DMS 273 (cell line): Measurements from ENCODE around the gene CNPY4.
"Not testable (repeated sequence)": the region's sequence is repeated elsewhere in the genome, so short reads cannot be mapped to it uniquely, and the experiment has no call there.

Experiments
- DNase-seq: peaks from one replicate; lab custom pipeline; 2025; ENCODE audit not compliant: unreplicated experiment; lab: John Stamatoyannopoulos, UW

CNPY4 gene

DNA sequence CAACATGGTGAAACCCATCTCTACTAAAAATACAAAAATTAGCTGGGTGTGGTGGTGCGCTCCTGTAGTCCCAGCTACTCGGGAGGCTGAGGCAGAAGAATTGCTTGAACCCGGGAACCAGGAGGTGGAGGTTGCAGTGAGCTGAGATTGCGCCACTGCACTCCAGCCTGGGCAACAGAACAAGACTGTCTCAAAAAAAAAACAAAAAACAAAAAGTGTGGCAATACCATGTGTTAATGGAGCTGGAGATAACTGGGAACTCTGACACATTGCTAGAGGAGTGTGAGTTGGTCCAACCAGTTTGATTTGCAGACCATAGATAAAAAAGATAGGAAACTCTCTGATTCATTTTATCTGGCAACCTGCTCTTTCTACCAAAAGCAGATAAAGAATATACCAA is 26.9 kb downstream of the CNPY4 start:
- DNase-seq, result not testable (repeated sequence)

DNA sequence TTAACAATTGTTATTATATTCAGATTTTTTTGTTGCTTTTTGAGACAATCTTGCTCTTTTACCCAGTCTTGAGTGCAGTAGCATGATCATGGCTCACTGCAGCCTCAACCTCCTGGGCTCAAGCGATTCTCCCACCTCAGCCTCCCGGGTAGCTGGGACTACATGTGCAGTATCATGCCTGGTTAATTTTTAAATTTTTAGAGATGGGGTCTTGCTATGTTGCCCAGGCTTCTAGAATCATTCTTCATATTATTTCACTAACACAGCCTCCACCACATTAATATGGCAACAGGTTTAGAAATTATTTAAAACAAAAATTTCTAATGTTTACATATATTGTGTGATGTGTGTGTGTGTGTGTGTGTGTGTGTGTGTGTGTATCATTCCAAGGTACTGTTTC is 27.8 kb downstream of the CNPY4 start:
- no peak for DNase-seq

DNA sequence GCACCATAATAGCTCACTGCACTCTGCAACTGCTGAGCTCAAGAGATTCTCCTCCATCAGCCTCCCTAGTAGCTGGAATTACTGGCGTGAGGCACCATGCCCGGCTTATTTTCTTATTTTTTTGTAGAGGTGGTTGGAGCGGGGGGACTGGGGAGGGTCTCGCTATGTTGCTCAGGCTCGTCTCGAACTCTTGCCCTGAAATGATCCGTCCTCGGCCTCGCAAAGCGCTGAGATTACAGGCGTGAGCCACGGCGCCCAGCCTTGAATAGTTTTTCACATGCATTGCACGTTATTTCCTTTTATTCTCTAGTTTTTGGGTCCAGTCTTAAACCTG is 28.8 kb downstream of the CNPY4 start:
- DNase-seq, result no peak

DNA sequence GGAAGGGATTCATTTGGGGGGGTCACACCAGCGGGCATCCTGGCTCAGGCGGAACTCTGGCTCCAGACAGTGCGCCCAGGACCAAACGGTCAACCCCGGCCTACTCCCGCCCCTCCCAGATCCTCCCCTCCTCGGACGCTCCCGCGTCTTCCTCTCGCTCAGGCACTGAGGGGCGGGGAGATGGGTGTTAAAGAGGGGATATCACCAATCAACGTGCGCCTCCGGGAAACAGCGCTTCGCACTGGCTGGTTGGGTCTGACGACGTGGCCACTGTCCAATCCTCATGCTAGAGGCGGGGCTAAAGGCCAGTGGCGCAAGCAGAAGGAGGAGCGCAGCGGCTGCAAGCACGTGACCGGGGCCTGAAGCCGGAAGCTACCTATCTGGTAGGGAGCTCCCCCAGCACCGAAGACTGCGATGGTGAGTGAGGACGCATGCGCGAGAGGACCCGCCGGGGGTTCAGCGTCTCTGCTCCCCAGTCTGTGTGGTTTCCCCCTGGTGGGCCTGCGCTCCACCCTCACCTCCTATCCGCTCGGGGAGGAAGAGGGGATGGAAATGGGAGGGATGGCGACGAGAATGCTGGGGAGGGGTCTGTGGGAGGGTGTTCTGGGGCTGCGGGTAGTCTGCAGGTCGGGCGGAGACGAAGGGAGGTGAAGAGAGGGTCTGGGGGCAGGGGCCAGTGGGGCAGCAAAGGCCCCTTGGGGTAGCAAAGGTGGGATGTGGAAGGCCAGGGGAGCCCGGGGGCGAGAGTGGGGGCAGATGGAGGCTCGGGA is 29.3 kb downstream of the CNPY4 start, which contains the start of gene LAMTOR4:
TSS of gene LAMTOR4 (plus strand) at position 360 of the 770 bp plus-strand sequence. CDS start at position 415, 55 bp downstream.
- peak; percentile 100 for DNase-seq

DNA sequence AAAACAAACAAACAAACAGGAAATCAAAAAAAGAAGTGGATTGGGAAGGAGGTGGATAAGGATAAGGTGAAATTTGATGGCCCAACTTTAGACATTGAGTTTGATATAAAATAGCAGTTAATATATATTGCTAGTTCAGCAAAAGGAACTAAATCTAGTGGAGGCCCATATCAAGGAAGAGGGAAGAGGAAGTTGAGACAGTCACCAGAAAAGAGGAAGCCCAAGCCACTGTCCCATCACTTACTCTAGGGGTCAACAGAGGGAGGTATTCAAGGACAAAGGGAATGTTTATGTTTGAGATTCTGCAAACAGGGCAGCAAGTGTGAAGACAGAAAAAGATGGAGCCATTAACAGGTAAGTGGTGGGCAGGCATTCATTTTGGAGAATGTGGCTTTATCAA is 33.0 kb downstream of the CNPY4 start:
- no peak for DNase-seq

DNA sequence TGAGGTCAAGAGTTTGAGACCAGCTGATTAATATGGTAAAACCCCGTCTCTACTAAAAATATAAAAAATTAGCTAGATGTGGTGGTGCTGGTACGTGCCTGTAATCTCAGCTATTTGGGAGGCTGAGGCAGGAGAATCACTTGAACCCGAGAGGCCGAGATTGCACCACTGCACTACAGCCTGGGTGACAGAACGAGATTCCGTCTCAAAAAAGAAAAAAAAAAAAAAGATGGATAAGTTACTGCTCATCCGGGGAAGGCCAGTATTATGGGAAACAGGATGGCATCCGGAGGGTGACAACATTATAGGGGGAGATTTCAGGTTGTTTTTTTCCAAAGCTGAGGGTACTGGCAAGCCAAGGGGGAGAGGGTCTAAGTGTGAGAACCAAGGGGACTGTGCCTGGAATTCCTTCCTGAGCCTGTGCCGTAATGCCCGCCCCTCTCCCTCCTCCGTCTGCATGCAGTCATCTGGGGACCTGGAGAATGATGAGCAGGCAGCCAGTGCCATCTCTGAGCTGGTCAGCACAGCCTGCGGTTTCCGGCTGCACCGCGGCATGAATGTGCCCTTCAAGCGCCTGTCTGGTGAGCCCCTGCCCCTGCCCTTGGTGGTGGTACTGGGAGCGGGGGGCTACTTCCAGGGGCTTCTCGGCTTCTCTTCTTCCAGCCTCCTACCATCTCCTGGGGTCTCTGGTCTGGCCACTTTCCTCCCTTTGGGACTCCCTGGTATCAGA is 33.7 kb downstream of the CNPY4 start:
- no peak for DNase-seq

DNA sequence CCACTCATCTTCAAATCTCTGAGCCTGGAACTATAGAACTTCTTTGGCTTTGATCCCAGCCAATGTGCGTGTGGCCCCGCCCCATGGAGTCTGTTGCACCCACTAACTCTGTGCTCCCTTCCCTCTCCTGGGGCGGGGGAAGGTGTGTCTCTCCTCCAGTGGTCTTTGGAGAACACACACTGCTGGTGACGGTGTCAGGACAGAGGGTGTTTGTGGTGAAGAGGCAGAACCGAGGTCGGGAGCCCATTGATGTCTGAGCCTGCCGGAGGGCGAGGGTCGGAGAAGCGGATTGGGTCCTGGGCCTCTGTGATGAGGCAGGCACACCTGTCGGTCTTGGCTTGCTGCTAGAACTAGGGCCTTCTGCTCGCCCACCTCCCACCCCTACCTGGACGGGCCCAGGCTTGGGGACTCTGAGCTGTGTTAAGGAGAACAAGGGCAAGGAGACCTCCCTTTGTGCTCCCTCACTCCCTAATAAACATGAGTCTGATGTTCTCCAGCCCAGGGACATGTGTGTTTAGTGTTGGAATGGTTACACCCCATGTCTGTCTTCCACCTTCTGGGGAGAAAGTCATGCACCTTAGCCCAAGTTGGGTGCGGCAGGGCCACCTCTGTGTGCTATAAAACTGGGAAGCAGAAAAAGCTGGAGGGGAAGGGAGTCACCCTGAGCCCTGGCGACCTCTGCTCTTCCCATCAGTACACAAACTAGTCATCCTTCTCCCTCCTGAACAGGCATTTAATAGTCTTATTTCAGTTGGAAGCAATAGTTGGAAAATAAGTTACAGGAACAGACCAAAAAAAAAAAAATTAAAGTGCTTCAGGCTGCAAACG is 34.5 kb downstream of the CNPY4 start:
- DNase-seq, result peak; percentile 49

DNA sequence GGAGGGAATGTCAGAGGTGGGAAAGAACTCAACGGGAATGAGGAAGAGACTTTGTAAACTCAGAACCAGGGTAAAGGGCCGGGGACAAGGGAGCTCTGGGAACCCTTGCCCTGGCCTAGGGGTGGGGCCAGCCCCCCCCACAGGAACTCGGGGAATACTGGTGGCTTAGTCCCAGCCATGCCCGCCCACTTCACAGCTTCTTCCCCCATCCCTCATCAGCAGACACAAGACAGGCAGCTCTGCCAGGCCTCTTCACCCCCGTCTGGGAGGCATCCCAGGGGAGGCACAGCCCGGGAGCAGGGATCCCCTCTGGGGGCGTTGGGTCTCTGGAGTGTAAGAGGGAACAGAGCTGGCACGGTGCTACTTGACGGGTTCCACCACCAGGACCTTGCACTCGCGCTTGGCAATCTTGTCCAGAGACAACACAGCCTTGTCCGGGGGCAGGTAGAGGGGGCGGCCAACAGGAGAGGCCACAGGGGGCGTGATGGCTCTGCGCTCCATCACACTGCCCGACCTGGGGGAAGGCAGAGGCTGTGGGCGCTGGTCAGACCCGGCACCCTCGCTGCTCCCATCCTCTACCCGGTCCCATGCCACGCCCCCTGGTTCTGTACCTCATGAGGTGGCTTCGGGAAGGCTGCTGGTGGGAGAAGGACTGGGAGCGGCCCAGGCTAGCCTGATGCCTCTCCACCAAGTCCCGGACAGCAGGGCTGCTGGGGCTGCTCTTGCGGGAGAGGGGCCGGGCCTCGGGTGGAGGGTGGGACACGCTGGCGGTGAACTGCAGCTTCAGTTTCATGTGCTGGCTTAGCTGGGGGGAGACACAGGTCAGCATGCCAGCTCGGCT is 35.4 kb downstream of the CNPY4 start:
- no peak for DNase-seq

DNA sequence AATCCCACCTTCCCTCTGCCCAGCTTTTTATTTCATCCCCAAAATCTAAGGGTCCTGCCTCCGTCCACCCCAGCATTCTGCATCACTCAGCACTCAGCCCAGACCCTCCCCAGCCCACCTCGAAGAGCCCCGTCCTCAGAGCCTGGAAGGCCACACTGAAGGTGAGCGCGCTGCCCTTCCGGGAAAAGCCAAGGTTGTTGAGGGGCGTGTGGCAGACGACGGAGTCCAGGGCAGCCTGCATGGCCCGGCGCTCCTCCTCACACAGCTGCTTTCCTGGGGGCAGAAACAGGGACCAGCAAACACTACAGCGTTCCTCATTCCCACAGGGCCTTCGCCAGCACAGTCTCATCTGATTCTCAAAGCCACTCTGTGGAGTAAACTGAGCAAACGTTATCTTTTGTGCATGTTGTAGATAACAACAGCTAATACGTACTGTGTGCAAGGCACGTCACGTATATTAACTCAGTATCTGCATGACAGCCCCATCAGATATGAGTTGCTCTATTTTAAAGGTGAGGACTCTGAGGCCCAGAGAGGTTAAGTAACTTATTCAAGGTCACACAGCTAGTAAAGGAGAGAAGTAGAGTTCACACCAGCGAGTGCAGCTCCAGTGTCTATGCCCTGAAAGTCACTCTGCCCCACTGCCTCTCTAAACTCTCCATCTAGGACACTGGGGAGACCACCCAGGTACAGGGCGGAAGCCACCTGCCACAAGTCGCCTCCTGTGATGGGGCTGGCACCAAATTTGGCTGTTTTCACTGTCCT is 36.3 kb downstream of the CNPY4 start:
- no peak for DNase-seq

DNA sequence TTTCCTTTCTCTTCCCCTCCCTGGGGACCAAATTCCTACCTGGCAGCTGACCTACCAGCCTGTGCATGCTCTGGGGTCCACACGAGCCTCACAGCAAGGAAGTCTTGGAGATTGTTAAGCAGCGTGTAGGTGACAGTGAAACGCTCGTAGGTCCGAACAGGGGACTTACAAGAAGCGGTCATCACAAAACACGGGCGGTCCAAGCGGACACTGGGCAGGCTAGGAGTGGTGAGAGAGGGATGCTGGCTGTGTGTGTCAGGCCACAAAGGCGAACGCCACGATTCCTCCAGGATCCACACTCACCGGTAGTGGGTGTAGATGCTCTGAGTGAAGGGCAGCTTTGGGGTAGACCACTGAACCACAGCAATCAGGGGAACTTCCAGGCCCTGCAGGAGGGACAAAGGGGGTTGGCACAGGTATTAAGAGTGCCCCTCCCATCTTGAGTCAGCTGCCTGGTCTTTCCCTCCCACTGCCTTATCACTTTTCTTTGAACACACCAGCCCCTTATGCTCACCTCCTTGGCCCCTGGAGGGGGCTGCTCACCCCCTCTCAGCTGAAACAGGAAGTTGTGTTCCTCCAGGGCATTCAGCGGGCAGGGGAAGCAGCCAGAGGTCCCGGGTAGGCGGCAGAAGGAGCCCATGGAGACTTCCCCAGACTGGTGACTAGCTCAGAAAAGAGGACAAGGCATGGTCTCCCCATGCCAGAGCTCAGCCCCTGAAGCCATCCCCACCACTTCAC is 37.1 kb downstream of the CNPY4 start:
- no peak for DNase-seq

DNA sequence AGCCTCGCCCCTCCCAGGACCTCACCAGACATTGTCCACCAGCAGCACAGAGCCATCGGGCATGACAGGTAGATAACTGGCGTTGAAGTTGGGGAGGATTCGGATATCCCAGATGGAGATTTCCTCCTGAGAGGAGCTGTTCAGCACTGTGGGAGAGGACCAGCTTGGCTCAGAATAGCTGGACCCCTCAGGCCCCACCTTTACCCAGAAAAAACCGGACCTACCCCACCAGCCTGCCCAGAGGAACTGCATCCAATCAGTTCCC is 37.6 kb downstream of the CNPY4 start:
- no peak for DNase-seq

DNA sequence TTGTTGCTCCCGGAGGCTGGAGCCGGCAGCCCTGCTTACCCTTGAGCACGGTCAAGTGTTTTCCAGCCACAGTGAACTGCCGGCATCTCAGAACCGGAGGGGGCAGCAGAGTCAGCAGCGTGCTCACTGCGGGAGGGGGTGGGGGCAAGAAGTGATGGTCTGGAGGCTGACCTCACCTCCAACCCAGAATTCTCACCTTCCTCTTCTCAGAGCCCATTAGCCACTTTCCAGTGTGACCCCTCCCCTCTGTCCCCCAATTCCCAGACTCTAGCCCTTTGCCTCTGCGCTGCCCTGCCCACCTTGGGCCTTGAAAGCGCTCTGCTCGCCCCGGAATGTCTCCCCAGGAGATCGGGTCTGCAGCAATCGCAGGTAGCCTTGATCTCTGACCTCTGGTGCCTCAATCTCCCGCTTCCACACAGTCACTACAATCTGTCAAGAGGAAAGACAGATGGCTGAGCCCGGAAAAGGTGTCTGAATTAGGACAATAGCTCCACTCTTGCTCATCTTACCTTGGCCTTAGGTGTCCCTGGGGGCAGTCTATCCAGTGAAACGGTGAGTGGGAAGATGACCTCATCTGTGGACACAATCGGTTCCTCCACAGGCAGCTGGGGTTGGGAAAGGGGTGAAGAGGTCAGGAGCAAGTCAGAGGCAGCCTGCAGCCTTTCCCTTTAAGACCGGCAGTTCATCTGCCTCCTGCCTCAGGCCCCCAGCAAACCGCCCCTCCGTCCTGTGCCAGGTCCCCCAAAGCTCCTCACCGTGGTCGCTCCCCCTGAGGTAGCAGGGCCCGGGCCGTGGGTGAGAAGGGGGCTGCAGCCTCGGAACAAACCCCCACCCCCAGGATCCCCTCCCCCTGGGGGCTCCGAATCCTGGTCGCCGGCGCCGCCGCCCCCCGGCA is 38.1 kb downstream of the CNPY4 start:
- DNase-seq, result peak; percentile 61

DNA sequence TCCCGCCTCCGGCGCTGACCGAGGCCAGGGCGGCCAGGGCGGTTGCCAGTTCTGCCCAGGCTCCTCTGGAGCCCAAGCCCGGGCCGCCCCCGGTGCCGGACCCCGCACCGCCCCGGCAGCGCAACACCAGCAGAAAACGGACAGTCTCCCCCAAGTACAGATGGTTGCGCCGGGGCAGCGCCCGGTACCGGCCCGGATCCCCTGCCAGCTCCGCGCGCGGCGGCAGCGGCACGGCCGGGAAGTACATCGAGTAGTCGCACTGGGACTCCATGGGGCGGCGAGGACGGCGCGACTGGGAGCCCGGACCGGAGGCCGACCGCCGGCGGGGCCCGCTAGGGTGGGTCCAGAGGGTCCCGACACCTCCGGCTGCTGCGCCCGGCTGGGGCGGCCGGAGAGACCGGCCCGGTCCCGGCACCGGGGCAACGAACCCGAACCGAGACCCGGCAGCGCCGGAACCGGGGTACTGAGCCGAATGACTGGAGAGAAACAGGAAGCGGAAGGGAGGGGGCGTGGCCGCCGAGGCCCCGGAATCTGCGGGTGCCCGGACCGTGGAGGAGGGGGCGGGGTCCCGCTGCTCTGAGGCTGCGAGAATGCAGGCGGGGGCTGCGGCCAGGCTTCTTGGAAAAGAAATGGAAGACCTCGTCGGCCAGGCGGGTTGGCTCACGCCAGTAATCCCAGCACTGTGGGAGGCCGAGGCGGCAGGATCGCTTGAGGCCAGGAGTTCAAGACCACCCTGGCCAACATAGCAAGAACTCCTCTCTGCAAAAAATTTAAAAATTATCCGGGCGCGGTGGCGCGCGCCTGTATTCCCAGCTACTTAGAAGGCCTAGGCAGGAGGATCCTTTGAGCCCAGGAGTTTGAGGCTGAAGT is 39.0 kb downstream of the CNPY4 start, which contains the start of gene TRAPPC14:
TSS of gene TRAPPC14 (minus strand) at position 495 of the 870 bp plus-strand sequence. CDS start at position 271, 224 bp downstream.
- peak; percentile 98 for DNase-seq

DNA sequence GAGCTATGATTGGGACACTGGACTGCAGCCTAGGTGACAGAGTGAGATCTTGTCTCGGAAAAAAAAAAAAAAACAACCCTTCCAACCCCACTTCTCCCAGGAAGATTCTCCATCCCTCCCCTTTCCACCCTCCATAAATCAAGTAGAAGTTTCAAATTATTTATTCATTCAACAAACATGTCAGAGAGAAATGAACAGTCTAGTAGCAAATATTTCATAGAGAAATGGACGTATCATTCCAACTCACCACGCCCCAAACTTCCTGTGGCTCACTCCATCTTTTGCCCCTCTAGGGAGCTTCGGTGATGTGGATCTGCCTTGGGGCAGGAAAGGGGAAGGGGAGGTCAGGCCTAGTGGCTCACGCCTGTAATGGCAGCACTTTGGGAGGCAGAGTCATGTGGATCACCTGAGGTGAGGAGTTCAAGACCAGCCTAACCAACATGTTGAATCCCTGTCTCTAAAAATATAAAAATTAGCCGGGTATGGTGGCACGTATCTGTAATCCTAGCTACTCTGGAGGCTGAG is 39.7 kb downstream of the CNPY4 start:
- DNase-seq, result no peak

DNA sequence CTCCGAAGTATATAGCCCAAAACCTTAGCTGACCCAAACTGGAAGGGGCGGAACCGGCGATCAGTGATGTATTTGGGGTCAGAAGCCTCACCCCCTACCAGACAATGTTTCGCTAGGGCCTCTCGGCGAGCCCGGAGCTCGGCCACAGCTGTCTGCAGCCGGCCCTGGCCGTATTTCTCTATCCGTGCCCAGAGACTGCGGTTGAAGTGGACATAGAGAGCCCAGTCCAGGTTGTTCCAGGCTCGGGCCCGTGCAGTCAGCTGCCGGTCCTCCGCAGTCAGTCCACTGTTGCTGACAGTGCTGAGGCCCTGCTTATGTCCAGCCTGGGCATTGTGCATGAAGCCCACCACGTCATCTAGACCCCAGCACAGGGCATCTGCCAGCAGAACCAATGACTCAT is 40.6 kb downstream of the CNPY4 start:
- no peak for DNase-seq

DNA sequence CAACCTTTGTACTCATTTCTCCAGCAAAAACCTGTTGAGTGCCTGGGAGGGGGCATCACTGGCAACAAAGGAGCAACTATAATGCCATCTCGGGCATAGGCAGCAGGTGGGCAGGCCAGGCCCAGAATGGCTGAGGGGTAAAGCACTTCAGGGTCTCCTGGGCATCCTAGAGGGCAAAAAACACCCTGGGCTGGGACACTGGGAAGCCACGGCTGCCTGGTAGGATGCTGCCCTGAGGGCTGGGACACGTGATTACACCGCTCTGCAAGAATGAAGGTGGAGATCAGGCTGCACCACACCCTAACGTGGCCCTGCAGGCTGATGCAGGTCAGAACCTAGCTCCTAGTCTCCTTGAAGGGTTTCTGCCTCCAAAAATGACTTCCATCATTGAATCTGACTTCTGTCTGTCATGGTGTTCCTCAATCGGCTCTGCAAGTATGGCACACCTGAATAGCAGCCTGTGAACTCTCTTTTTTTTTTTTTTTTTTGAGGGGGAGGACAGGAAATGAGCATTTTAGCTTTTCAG is 43.6 kb downstream of the CNPY4 start:
- DNase-seq, result no peak

DNA sequence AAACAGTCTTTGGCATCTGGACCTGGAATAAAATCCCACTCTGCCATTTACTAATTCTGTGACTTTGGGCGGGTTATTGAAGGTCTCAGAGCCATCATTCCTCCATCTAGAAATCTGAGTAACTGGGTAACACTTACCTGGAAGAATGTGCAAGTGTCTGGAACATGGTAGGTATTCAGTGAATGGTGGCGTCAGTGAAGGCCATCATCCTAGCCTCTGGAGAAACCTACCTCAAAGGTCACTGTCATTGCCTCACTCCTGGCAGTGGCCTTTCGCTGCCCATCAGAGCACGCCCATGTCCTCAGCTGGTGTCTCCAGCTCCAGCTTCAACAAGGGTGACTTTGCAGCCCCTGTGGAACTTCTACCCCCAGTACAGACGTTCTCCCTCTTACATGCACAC is 44.4 kb downstream of the CNPY4 start:
- no peak for DNase-seq
